DND-41 (cell line): ENCODE data around the gene DGKI.
"Not testable (repeated sequence)": the region's sequence is repeated elsewhere in the genome, so short reads cannot be mapped to it uniquely, and the experiment has no call there.

Experiments used
- EZH2 ChIP-seq: IDR thresholded peaks from 3 replicates; pipeline ENCODE4 v1.6.1; 2012; ENCODE audit warnings: borderline replicate concordance, low read depth, mild to moderate bottlenecking, moderate library complexity, low read length, inconsistent platforms; ENCODE audit not compliant: severe bottlenecking
- TF ChIP-seq, protein P1 (sequence below): IDR thresholded peaks from 2 replicates; pipeline ENCODE4 v1.5.1; 2012; ENCODE audit warnings: borderline replicate concordance, low read length, moderate library complexity, mild to moderate bottlenecking; ENCODE audit not compliant: poor library complexity, severe bottlenecking; ENCODE audit errors: extremely low read depth

DNA sequence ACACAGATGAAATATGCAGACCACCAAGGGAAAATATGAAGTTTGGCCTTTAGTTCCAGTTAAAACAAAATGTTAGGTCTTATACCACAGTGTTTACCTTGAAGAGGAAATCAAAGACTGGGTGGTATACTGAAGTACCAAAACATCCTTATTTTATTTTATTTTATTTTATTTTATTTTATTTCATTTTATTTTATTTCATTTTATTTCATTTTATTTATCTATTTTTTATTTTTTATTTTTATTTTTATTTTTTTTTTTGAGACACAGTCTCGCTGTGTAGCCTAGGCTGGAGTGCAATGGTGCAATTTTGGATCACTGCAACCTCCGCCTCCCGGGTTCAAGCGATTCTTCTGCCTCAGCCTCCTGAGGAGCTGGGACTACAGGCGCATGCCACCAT lies 140.4 kb downstream of the DGKI start:
- TF ChIP-seq, protein P1, sequence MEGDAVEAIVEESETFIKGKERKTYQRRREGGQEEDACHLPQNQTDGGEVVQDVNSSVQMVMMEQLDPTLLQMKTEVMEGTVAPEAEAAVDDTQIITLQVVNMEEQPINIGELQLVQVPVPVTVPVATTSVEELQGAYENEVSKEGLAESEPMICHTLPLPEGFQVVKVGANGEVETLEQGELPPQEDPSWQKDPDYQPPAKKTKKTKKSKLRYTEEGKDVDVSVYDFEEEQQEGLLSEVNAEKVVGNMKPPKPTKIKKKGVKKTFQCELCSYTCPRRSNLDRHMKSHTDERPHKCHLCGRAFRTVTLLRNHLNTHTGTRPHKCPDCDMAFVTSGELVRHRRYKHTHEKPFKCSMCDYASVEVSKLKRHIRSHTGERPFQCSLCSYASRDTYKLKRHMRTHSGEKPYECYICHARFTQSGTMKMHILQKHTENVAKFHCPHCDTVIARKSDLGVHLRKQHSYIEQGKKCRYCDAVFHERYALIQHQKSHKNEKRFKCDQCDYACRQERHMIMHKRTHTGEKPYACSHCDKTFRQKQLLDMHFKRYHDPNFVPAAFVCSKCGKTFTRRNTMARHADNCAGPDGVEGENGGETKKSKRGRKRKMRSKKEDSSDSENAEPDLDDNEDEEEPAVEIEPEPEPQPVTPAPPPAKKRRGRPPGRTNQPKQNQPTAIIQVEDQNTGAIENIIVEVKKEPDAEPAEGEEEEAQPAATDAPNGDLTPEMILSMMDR = not testable (repeated sequence)
- TF ChIP-seq EZH2 = not testable (repeated sequence)
